DOHH2 (cell line): ENCODE results near the gene TPM2.
A peak's percentile ranks its signal among the peaks of the same experiment; 100 is the strongest.

Experiments
- EZH2phosphoT487 ChIP-seq: fragments of 200-600 bp; sonication (generic); IDR thresholded peaks from 2 replicates; pipeline ENCODE4 v1.6.1; 2017; ENCODE audit warnings: borderline replicate concordance, mild to moderate bottlenecking, antibody characterized with exemption, low read length, moderate library complexity, mixed read lengths
- TF ChIP-seq, protein P1 (sequence below): fragments of 200-600 bp; sonication (generic); IDR thresholded peaks from one replicate; pipeline ENCODE4 v1.5.1; 2014; ENCODE audit warnings: antibody characterized with exemption, mild to moderate bottlenecking, low read depth, low read length; ENCODE audit not compliant: poor library complexity, severe bottlenecking

DNA sequence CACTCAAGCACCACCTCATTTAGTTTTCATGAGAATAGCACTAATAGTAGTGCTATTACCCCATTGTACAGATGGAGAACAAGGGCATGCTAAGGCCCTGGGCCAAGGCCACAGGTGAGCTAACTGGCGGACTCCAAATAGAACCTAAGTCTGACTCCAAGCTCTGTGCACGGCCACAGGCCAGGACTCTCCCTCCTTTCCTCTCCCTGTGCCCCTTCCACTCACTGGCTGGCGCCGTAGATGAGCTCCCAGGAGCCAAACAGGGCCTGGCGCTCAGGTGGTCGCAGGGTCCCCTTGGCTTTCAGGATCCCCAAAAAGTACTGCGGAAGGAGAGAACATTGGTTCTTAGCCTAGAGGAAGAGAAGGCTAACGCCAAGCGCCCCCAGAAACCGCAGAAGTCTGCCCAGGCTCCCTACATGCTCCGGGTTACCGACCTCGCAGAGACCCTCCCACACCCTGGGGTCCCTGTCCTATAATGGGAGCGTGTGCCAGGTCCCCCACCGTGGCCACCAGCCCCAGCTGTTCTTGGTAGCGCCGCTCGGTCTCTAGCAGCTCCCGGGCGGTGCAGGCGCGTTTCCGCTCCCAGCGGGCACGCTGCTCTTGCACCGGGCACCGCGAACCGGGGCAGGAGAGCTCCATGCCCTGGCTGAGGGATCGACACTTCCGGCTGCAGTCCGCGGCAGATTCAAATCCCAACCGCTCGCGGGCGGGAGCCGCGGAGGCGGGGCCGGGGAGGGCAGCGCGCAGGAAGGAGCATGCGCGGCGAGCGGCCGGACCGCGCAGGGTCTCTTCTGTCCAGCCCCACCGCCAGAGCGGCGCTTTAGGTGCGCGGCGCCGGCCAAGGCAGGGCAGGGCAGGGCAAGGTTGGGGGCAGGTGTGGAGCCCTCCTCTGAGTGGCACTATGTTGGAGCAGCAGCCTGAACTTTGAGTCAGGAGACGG, 24.9 kb downstream of the TPM2 start, which contains the start of gene ARHGEF39:
- TF ChIP-seq, protein P1, sequence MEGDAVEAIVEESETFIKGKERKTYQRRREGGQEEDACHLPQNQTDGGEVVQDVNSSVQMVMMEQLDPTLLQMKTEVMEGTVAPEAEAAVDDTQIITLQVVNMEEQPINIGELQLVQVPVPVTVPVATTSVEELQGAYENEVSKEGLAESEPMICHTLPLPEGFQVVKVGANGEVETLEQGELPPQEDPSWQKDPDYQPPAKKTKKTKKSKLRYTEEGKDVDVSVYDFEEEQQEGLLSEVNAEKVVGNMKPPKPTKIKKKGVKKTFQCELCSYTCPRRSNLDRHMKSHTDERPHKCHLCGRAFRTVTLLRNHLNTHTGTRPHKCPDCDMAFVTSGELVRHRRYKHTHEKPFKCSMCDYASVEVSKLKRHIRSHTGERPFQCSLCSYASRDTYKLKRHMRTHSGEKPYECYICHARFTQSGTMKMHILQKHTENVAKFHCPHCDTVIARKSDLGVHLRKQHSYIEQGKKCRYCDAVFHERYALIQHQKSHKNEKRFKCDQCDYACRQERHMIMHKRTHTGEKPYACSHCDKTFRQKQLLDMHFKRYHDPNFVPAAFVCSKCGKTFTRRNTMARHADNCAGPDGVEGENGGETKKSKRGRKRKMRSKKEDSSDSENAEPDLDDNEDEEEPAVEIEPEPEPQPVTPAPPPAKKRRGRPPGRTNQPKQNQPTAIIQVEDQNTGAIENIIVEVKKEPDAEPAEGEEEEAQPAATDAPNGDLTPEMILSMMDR: peak; percentile 56
- TF ChIP-seq EZH2phosphoT487: no peak
